H1 (cell line): ENCODE data around the gene SPATA6L. TPM values are rescaled to one million over a fixed set of nuclear protein-coding genes. Genes with fewer than 3 reads are reported as not detected.

Source experiments
- CTCF ChIA-PET: fragments of 300-600 bp; sonication (Branson Sonifier 250); formaldehyde crosslinking; loops from one replicate; lab custom pipeline; 2021; ENCODE audit not compliant: partially characterized antibody; lab: Charles Lee
- POLR2A ChIA-PET: fragments of 300-600 bp; sonication (Branson Sonifier 250); formaldehyde crosslinking; loops from one replicate; lab custom pipeline; 2021; ENCODE audit warnings: inconsistent platforms; ENCODE audit not compliant: partially characterized antibody; lab: Charles Lee
- DNase-seq, 2 experiments: peaks; one replicate each; pipeline versions ENCODE4 v3.0.0 to v3.0.0-alpha.2; 2010 to 2022; ENCODE audit warnings: low spot score in 2 of 2, low read depth in 1 of 2, mixed read lengths in 1 of 2
- FAIRE-seq: peaks from 2 replicates; lab custom pipeline; 2011; peaks lifted over from hg19 to GRCh38; lab: Jason Lieb, UNC
- H2AFZ ChIP-seq: 2 replicates; pipeline ENCODE4 v1.8.1; 2012; ENCODE audit warnings: low read length, inconsistent platforms
- H2AK5ac ChIP-seq: 2 replicates; pipeline ENCODE4 v1.6.1; 2013; ENCODE audit warnings: low read depth, low read length
- H2BK120ac ChIP-seq: replicated peaks from 2 replicates; pipeline ENCODE3; 2013; ENCODE audit warnings: low read depth, low read length, inconsistent platforms
- H2BK12ac ChIP-seq: 2 replicates; pipeline ENCODE4 v1.6.1; 2013; ENCODE audit warnings: low read depth, low read length
- H2BK15ac ChIP-seq: 2 replicates; pipeline ENCODE4 v1.6.1; 2013; ENCODE audit warnings: low read length
- H2BK20ac ChIP-seq: 2 replicates; pipeline ENCODE4 v1.6.1; 2013; ENCODE audit warnings: low read length
- H2BK5ac ChIP-seq: 2 replicates; pipeline ENCODE4 v1.6.1; 2013; ENCODE audit warnings: low read depth, low read length
- H3K14ac ChIP-seq: 2 replicates; pipeline ENCODE4 v1.6.1; 2013; ENCODE audit warnings: inconsistent platforms; ENCODE audit not compliant: insufficient read length
- H3K18ac ChIP-seq: 2 replicates; pipeline ENCODE4 v1.6.1; 2013; ENCODE audit warnings: low read length; ENCODE audit errors: extremely low read depth
- H3K23ac ChIP-seq: 2 replicates; pipeline ENCODE4 v1.6.1; 2013; ENCODE audit warnings: inconsistent platforms; ENCODE audit not compliant: insufficient read length
- H3K23me2 ChIP-seq: 2 replicates; pipeline ENCODE4 v1.6.1; 2013; ENCODE audit warnings: low read depth, low read length
- H3K27ac ChIP-seq: 2 replicates; pipeline ENCODE4 v1.6.1; 2011; ENCODE audit warnings: low read depth, low read length, inconsistent platforms
- H3K27me3 ChIP-seq, 4 experiments: replicated peaks in 1 of 4; 1 replicate in 1 of 4; 2 replicates in 3 of 4; pipeline versions ENCODE4 v1.6.1 to v1.8.1; 2011 to 2013; ENCODE audit warnings: low read length in 3 of 4, mild to moderate bottlenecking in 3 of 4, inconsistent platforms in 2 of 4, mixed read lengths in 2 of 4, moderate library complexity in 1 of 4; ENCODE audit not compliant: control insufficient read depth in 3 of 4, insufficient read depth in 3 of 4; ENCODE audit errors: extremely low read depth in 1 of 4
- H3K36me3 ChIP-seq, 4 experiments: 2 replicates each; pipeline versions ENCODE4 v1.6.1 to v1.8.1; 2011 to 2013; ENCODE audit warnings: mild to moderate bottlenecking in 4 of 4, low read length in 3 of 4, moderate library complexity in 2 of 4, control low read depth in 1 of 4, inconsistent platforms in 1 of 4; ENCODE audit not compliant: insufficient read depth in 4 of 4, control insufficient read depth in 2 of 4
- H3K4ac ChIP-seq: replicated peaks from 2 replicates; pipeline ENCODE3; 2013; ENCODE audit warnings: low read length, low read depth, mixed read lengths, inconsistent platforms; ENCODE audit not compliant: insufficient read length
- H3K4me1 ChIP-seq, 4 experiments: replicated peaks in 1 of 4; 1 replicate in 1 of 4; 2 replicates in 3 of 4; pipeline versions ENCODE4 v1.6.1 to v1.8.1; 2011 to 2013; ENCODE audit warnings: low read length in 3 of 4, inconsistent platforms in 2 of 4, mixed read lengths in 1 of 4; ENCODE audit not compliant: insufficient read depth in 4 of 4, control insufficient read depth in 3 of 4
- H3K4me2 ChIP-seq, 2 experiments: 2 replicates each; pipeline versions ENCODE4 v1.6.1 to v1.8.1; 2011 to 2013; ENCODE audit warnings: low read depth in 2 of 2, low read length in 2 of 2, control low read depth in 1 of 2, inconsistent platforms in 1 of 2, mild to moderate bottlenecking in 1 of 2; ENCODE audit not compliant: insufficient read depth in 1 of 2
- H3K4me3 ChIP-seq, 4 experiments: fragments of 200-600, 300-600 bp in 1 of 4; sonication (generic), shearing (Covaris generic), sonication (Bioruptor Twin) in 1 of 4; 2 replicates each; pipeline versions ENCODE4 v1.5.1 to v1.8.1; 2011 to 2016; ENCODE audit warnings: low read length in 4 of 4, low read depth in 3 of 4, control low read depth in 2 of 4, inconsistent platforms in 2 of 4, mild to moderate bottlenecking in 2 of 4, mixed read lengths in 1 of 4, moderate library complexity in 1 of 4; ENCODE audit not compliant: insufficient read depth in 2 of 4; ENCODE audit errors: extremely low read depth in 1 of 4
- H3K56ac ChIP-seq: replicated peaks from 2 replicates; pipeline ENCODE3; 2013; ENCODE audit warnings: low read depth, mild to moderate bottlenecking, mixed read lengths, low read length, inconsistent platforms; ENCODE audit not compliant: insufficient read length
- H3K79me1 ChIP-seq: 2 replicates; pipeline ENCODE4 v1.6.1; 2013; ENCODE audit warnings: low read depth, low read length, control low read depth
- H3K79me2 ChIP-seq, 2 experiments: 2 replicates each; pipeline versions ENCODE4 v1.6.1 to v1.8.1; 2012 to 2013; ENCODE audit warnings: low read length in 2 of 2, mild to moderate bottlenecking in 2 of 2, inconsistent platforms in 1 of 2; ENCODE audit not compliant: insufficient read depth in 2 of 2, control insufficient read depth in 1 of 2
- H3K9ac ChIP-seq, 4 experiments: replicated peaks in 1 of 4; 1 replicate in 1 of 4; 2 replicates in 3 of 4; pipeline versions ENCODE4 v1.6.1 to v1.8.1; 2011 to 2013; ENCODE audit warnings: low read depth in 3 of 4, low read length in 3 of 4, control low read depth in 2 of 4, mild to moderate bottlenecking in 2 of 4, moderate library complexity in 2 of 4, inconsistent platforms in 1 of 4; ENCODE audit errors: extremely low read depth in 1 of 4
- H3K9me3 ChIP-seq, 2 experiments: 2 replicates each; pipeline versions ENCODE4 v1.6.1 to v1.8.1; 2012 to 2013; ENCODE audit warnings: mild to moderate bottlenecking in 2 of 2, moderate library complexity in 2 of 2, control low read depth in 1 of 2, inconsistent platforms in 1 of 2, low read depth in 1 of 2, low read length in 1 of 2, mixed read lengths in 1 of 2; ENCODE audit not compliant: insufficient read depth in 2 of 2
- H4K20me1 ChIP-seq, 2 experiments: replicated peaks in 1 of 2; 2 replicates each; pipeline versions ENCODE3 to v1.8.1; 2011 to 2013; ENCODE audit warnings: inconsistent platforms in 2 of 2, low read length in 2 of 2, mild to moderate bottlenecking in 1 of 2; ENCODE audit not compliant: insufficient read depth in 2 of 2, control insufficient read depth in 1 of 2
- H4K5ac ChIP-seq: 2 replicates; pipeline ENCODE4 v1.6.1; 2013; ENCODE audit warnings: low read length, low read depth, mixed read lengths, inconsistent platforms; ENCODE audit not compliant: insufficient read length
- H4K8ac ChIP-seq: 2 replicates; pipeline ENCODE4 v1.8.0; 2013; ENCODE audit warnings: mild to moderate bottlenecking, moderate library complexity, low read length, inconsistent platforms; ENCODE audit not compliant: insufficient read depth; ENCODE audit errors: extremely low read depth
- H4K91ac ChIP-seq: replicated peaks from 2 replicates; pipeline ENCODE3; 2013; ENCODE audit warnings: low read length, mixed read lengths, inconsistent platforms; ENCODE audit not compliant: insufficient read length
- ASH2L ChIP-seq: fragments of 200-600, 300-600 bp; sonication (generic); IDR thresholded peaks from one replicate; pipeline ENCODE4 v1.7.1; 2017; ENCODE audit warnings: low read length
- CBX8 ChIP-seq: fragments of 300-800, 300-1000 bp; sonication (generic); IDR thresholded peaks from 2 replicates; pipeline ENCODE4 v1.7.1; 2016; ENCODE audit warnings: low read depth, low read length, borderline replicate concordance
- CEBPB ChIP-seq: IDR thresholded peaks from 2 replicates; pipeline ENCODE4 v1.6.1; 2012; ENCODE audit warnings: low read depth, low read length
- FOSL1 ChIP-seq: IDR thresholded peaks from 2 replicates; pipeline ENCODE4 v1.6.1; 2011; ENCODE audit warnings: mild to moderate bottlenecking, low read depth, low read length, moderate library complexity; ENCODE audit not compliant: insufficient read depth
- GABPA ChIP-seq: IDR thresholded peaks from 2 replicates; pipeline ENCODE4 v1.6.1; 2011; ENCODE audit warnings: mild to moderate bottlenecking, low read length, moderate library complexity, borderline replicate concordance; ENCODE audit not compliant: insufficient read depth
- JUN ChIP-seq: IDR thresholded peaks from 2 replicates; pipeline ENCODE4 v1.6.1; 2011; ENCODE audit warnings: low read depth, mild to moderate bottlenecking, improper control_type of control experiment, low read length
- JUND ChIP-seq: IDR thresholded peaks from 2 replicates; pipeline ENCODE4 v1.6.1; 2011; ENCODE audit warnings: mild to moderate bottlenecking, improper control_type of control experiment, low read length
- KDM1A ChIP-seq: fragments of 200-600, 300-600 bp; sonication (generic); IDR thresholded peaks from 2 replicates; pipeline ENCODE4 v1.7.1; 2016; ENCODE audit warnings: mild to moderate bottlenecking, low read length, borderline replicate concordance
- KDM4A ChIP-seq: IDR thresholded peaks from one replicate; pipeline ENCODE4 v1.7.1; 2012; ENCODE audit warnings: low read depth, mild to moderate bottlenecking, moderate library complexity, low read length, inconsistent platforms; ENCODE audit not compliant: severe bottlenecking
- POLR2A ChIP-seq, 2 experiments: IDR thresholded peaks; 1 replicate in 1 of 2; 2 replicates in 1 of 2; pipeline ENCODE4 v1.6.1; 2011; ENCODE audit warnings: low read depth in 2 of 2, low read length in 2 of 2, mild to moderate bottlenecking in 2 of 2; ENCODE audit errors: control extremely low read depth in 1 of 2
- RFX5 ChIP-seq: IDR thresholded peaks from 2 replicates; pipeline ENCODE4 v1.6.1; 2011; ENCODE audit warnings: low read depth, low read length, improper control_type of control experiment, borderline replicate concordance
- RXRA ChIP-seq: IDR thresholded peaks from 2 replicates; pipeline ENCODE4 v1.6.1; 2011; ENCODE audit warnings: low read depth, mild to moderate bottlenecking, low read length, moderate library complexity; ENCODE audit not compliant: insufficient read depth
- TAF1 ChIP-seq: IDR thresholded peaks from 2 replicates; pipeline ENCODE4 v1.6.1; 2011; ENCODE audit warnings: mild to moderate bottlenecking, low read depth, low read length
- YY1 ChIP-seq: IDR thresholded peaks from 2 replicates; pipeline ENCODE4 v1.6.1; 2011; ENCODE audit warnings: low read depth, mild to moderate bottlenecking, low read length
- ZNF274 ChIP-seq: IDR thresholded peaks from 2 replicates; pipeline ENCODE4 v1.7.0; 2012; ENCODE audit warnings: low read length, borderline replicate concordance; ENCODE audit errors: extremely low read depth
- polyA plus RNA-seq, 7 experiments: library from polyadenylated mRNA; depleted of rRNA in 3 of 7; stranded (reverse) in 5 of 7; unstranded in 2 of 7; fragments of >200 nt in 5 of 7; fragments of 200-250 nt in 2 of 7; gene quantifications; 1 replicate in 5 of 7; 2 replicates in 1 of 7; 4 replicates in 1 of 7; pipeline versions ENCODE4 v1.2.1 to v1.2.3, GENCODE V29; 2011 to 2013; ENCODE audit warnings: missing spikeins in 2 of 7, mixed read lengths in 2 of 7
- total RNA-seq: library from RNA; stranded (reverse); fragmentation: NEBNext Ultra II Directional; extraction: Animal tissue kit (Norgen Biotek cat#: 25700); gene quantifications from 2 replicates; pipeline ENCODE4 v1.2.1, GENCODE V29; 2021
- TF ChIP-seq, protein P1 (sequence below): IDR thresholded peaks from 2 replicates; pipeline ENCODE4 v1.6.1; 2012; ENCODE audit warnings: inconsistent platforms

Gene SPATA6L
- total and polyA plus RNA-seq, 2 of the 8 experiments (the other 6 are each of a cell fraction or from before 2014, with no cell fraction given), result 0.57 to 1.1 TPM

DNA sequence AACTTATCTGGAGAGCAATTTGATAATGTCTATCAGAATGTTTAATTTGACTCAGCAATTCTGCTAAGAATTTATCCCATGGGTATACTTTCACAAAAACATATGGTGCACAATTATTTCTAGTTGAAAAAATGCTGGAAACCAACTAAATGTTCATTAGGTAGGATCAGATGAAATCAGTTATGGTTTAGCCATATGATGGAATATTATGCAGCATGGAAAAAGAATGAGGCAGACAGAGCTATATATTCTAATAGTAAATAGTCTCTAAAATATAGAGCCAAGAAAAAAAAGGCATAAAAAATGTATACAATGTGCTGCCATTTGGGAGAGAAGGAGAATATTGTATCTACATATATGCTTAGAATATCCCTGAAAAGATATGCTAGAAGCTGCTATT is 3.6 kb upstream of the SPATA6L start:
- ChIA-PET POLR2A (interaction anchor here (1.2 kb wide), 1 partner anchor 9 kb away, joined by 3 read pairs; the partner anchor contains the start of gene CDC37L1), CTCF (no interaction called here)
- no peak overlapping the region for H3K56ac ChIP-seq
- no peaks in the 10 kb centered on the region for H3K79me2 ChIP-seq
- FAIRE-seq (no peak), DNase-seq (no peak)
- no peak overlapping the region for H3K27ac ChIP-seq
- no peak overlapping the region for H3K23ac ChIP-seq
- H3K14ac ChIP-seq, result no peak overlapping the region
- H2AK5ac ChIP-seq, result no peak overlapping the region
- H3K4me1 ChIP-seq, result peaks cover 0 to 9% (median 5%) of the 10 kb centered on the region in 4 experiments; a peak in 4 of 7 replicates
- H3K27me3 ChIP-seq, result no peaks in the 10 kb centered on the region
- no peak overlapping the region for H2BK12ac ChIP-seq
- TF ChIP-seq RFX5 (no peak), FOSL1 (no peak), POLR2A (IDR thresholded peaks at IDR 0.05; ENCODE audit: control extremely low read depth in 1 of 2, low read depth in 2 of 2, low read length in 2 of 2) (no peak), JUN (no peak), CBX8 (no peak), YY1 (no peak), JUND (no peak), ZNF274 (no peak), GABPA (no peak), ASH2L (no peak), RXRA (no peak), KDM1A (no peak), TAF1 (no peak), KDM4A (no peak), CEBPB (no peak)
- TF ChIP-seq, protein P1, sequence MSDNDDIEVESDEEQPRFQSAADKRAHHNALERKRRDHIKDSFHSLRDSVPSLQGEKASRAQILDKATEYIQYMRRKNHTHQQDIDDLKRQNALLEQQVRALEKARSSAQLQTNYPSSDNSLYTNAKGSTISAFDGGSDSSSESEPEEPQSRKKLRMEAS, result no peak
- no peaks in the 10 kb centered on the region for H3K79me1 ChIP-seq
- no peaks in the 10 kb centered on the region for H4K20me1 ChIP-seq
- H3K4me3 ChIP-seq, result no peak overlapping the region
- no peaks in the 10 kb centered on the region for H3K36me3 ChIP-seq
- no peak overlapping the region for H3K4me2 ChIP-seq
- H2BK5ac ChIP-seq, result no peak overlapping the region
- no peaks in the 10 kb centered on the region for H3K9me3 ChIP-seq
- H2BK15ac ChIP-seq, result no peak overlapping the region
- no peak overlapping the region for H4K91ac ChIP-seq
- H3K9ac ChIP-seq, result no peak overlapping the region
- no peak overlapping the region for H4K5ac ChIP-seq
- no peak overlapping the region for H3K4ac ChIP-seq
- no peak overlapping the region for H2AFZ ChIP-seq
- H3K18ac ChIP-seq, result no peak overlapping the region
- H3K23me2 ChIP-seq, result peaks cover 5% of the 10 kb centered on the region; the same call in 1 of the 2 replicates
- H2BK20ac ChIP-seq, result no peak overlapping the region
- H2BK120ac ChIP-seq, result no peak overlapping the region
- H4K8ac ChIP-seq, result no peak overlapping the region
